ENCODE data around the gene B4GALT6. TPM values are rescaled to one million over a fixed set of nuclear protein-coding genes. Genes with fewer than 3 reads are reported as not detected.

Gene B4GALT6
- polyA plus RNA-seq, 1 donor (not counting 4 experiments of a cell fraction or from before 2014, with no cell fraction given): 7.1 TPM

GRCh38 chr18:31707815-31708214 lies 23.4 kb upstream of the B4GALT6 start:
- H3K79me2 ChIP-seq (ENCODE audit: control insufficient read depth, insufficient read depth, low read length): no peaks in the 10 kb centered on the region

DNA sequence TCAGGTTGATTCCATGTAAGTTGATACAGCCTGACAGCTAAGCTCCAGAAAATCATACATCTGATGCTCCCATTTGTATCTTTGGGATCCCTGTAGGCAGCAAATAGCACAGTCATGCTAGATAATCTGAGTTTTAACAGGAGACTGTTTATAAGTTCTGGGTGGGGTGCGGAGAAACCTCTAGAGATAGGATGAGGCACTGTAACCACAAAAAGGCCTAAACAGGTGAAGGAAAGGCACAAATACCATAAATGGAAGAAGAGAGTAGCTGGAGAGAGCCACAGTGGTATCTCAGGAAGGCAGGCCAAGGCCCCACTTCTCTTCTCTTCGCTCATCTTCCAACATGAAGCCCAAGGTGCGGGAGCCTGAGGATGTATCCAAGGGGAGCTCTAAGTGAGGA lies 18.1 kb upstream of the B4GALT6 start:
- FAIRE-seq: no peak

More at GRCh38 chr18:31707815-31708214, 23.4 kb upstream of the B4GALT6 start:
- FAIRE-seq: no peak
- H3K36me3 ChIP-seq (ENCODE audit: control insufficient read depth in 2 of 2, extremely low read depth in 1 of 2, insufficient read depth in 2 of 2, low read length in 2 of 2): no peaks in the 10 kb centered on the region
- no peaks in the 10 kb centered on the region for H3K9me1 ChIP-seq (ENCODE audit: control insufficient read depth, extremely low read depth, insufficient read depth, low read length)
- no peaks in the 10 kb centered on the region for H3K27me3 ChIP-seq (ENCODE audit: control insufficient read depth, extremely low read depth, insufficient read depth, low read length)
- no peak overlapping the region for H3K4me2 ChIP-seq (ENCODE audit: control insufficient read depth, extremely low read depth, insufficient read depth, low read depth, low read length)
- no peak overlapping the region for H3K27ac ChIP-seq (ENCODE audit: control insufficient read depth, insufficient read depth, low read length)
- TF ChIP-seq, protein P1, sequence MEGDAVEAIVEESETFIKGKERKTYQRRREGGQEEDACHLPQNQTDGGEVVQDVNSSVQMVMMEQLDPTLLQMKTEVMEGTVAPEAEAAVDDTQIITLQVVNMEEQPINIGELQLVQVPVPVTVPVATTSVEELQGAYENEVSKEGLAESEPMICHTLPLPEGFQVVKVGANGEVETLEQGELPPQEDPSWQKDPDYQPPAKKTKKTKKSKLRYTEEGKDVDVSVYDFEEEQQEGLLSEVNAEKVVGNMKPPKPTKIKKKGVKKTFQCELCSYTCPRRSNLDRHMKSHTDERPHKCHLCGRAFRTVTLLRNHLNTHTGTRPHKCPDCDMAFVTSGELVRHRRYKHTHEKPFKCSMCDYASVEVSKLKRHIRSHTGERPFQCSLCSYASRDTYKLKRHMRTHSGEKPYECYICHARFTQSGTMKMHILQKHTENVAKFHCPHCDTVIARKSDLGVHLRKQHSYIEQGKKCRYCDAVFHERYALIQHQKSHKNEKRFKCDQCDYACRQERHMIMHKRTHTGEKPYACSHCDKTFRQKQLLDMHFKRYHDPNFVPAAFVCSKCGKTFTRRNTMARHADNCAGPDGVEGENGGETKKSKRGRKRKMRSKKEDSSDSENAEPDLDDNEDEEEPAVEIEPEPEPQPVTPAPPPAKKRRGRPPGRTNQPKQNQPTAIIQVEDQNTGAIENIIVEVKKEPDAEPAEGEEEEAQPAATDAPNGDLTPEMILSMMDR (optimal IDR thresholded peaks at IDR 0.05 in 1 of 3, IDR thresholded peaks at IDR 0.05 in 1 of 3, conservative IDR thresholded peaks at IDR 0.05 in 1 of 3; ENCODE audit: extremely low read depth in 1 of 3, insufficient read depth in 2 of 3, low read length in 3 of 3): no peak
- TF ChIP-seq EZH2 (IDR thresholded peaks at IDR 0.05; ENCODE audit: low read length): no peak
- H4K20me1 ChIP-seq (ENCODE audit: control insufficient read depth, extremely low read depth, insufficient read depth, low read length): no peaks in the 10 kb centered on the region
- no peak overlapping the region for H3K9ac ChIP-seq (ENCODE audit: control insufficient read depth, extremely low read depth, insufficient read depth, low read length)
- dilution Hi-C loops (cut with MboI; ENCODE audit: extremely low pct_ligation_motif_present, low sequenced_read_pairs): no loop called here
- DNase-seq (ENCODE audit: low read depth, low spot score): no peak
- no peaks in the 10 kb centered on the region for H3K9me3 ChIP-seq (ENCODE audit: control insufficient read depth, low read depth, low read length)
- no peak overlapping the region for H2AFZ ChIP-seq (ENCODE audit: control insufficient read depth, low read length)
- H3K4me1 ChIP-seq (ENCODE audit: control insufficient read depth, extremely low read depth, insufficient read depth, low read length): no peaks in the 10 kb centered on the region
- no peak overlapping the region for H3K4me3 ChIP-seq (ENCODE audit: control insufficient read depth in 2 of 3, extremely low read depth in 1 of 3, insufficient read depth in 2 of 3, low read depth in 1 of 3, low read length in 3 of 3)

More for the DNA sequence above, 18.1 kb upstream of the B4GALT6 start:
- Histone ChIP-seq H3K27me3 (ENCODE audit: control insufficient read depth, extremely low read depth, insufficient read depth, low read length) (no peaks in the 10 kb centered on the region), H3K4me2 (ENCODE audit: control insufficient read depth, extremely low read depth, insufficient read depth, low read depth, low read length) (no peak overlapping the region), H3K79me2 (ENCODE audit: control insufficient read depth, insufficient read depth, low read length) (no peaks in the 10 kb centered on the region), H3K9me1 (ENCODE audit: control insufficient read depth, extremely low read depth, insufficient read depth, low read length) (no peaks in the 10 kb centered on the region), H3K27ac (ENCODE audit: control insufficient read depth, insufficient read depth, low read length) (no peak overlapping the region), H3K4me3 (ENCODE audit: control insufficient read depth in 2 of 3, extremely low read depth in 1 of 3, insufficient read depth in 2 of 3, low read depth in 1 of 3, low read length in 3 of 3) (no peak overlapping the region), H2AFZ (ENCODE audit: control insufficient read depth, low read length) (no peak overlapping the region), H3K4me1 (ENCODE audit: control insufficient read depth, extremely low read depth, insufficient read depth, low read length) (no peaks in the 10 kb centered on the region), H4K20me1 (ENCODE audit: control insufficient read depth, extremely low read depth, insufficient read depth, low read length) (no peaks in the 10 kb centered on the region), H3K36me3 (ENCODE audit: control insufficient read depth in 2 of 2, extremely low read depth in 1 of 2, insufficient read depth in 2 of 2, low read length in 2 of 2) (no peaks in the 10 kb centered on the region), H3K9me3 (ENCODE audit: control insufficient read depth, low read depth, low read length) (no peaks in the 10 kb centered on the region), H3K9ac (ENCODE audit: control insufficient read depth, extremely low read depth, insufficient read depth, low read length) (no peak overlapping the region)
- DNase-seq (ENCODE audit: low read depth, low spot score): no peak
- TF ChIP-seq, protein P1 (optimal IDR thresholded peaks at IDR 0.05 in 1 of 3, IDR thresholded peaks at IDR 0.05 in 1 of 3, conservative IDR thresholded peaks at IDR 0.05 in 1 of 3; ENCODE audit: extremely low read depth in 1 of 3, insufficient read depth in 2 of 3, low read length in 3 of 3): no peak
- no peak for TF ChIP-seq EZH2 (IDR thresholded peaks at IDR 0.05; ENCODE audit: low read length)
- dilution Hi-C loops (cut with MboI; ENCODE audit: extremely low pct_ligation_motif_present, low sequenced_read_pairs): no loop called here

Data from keratinocyte (primary cell).